CD14-positive monocyte (primary cell): ENCODE measurements around the gene FHOD3. TPM values are rescaled to one million over a fixed set of nuclear protein-coding genes. Genes with fewer than 3 reads are reported as not detected.

Experiments used
- DNase-seq, 3 donors: peaks; one replicate each; pipeline ENCODE4 v3.0.0-alpha.2; 2011 to 2022
- H2AFZ ChIP-seq: 2 replicates; pipeline ENCODE4 v1.6.0; 2012; ENCODE audit warnings: mild to moderate bottlenecking, low read depth, low read length, inconsistent platforms; ENCODE audit not compliant: insufficient read depth, poor library complexity, severe bottlenecking
- H3K27ac ChIP-seq, 2 donors: 1 replicate in 1 of 2; 2 replicates in 1 of 2; pipeline ENCODE4 v1.5.1; 2012 to 2013; ENCODE audit warnings: low read length in 2 of 2, control low read depth in 1 of 2, inconsistent platforms in 1 of 2, low read depth in 1 of 2, mild to moderate bottlenecking in 1 of 2
- H3K27me3 ChIP-seq, 2 donors: one replicate each; pipeline versions ENCODE4 v1.6.0 to v1.6.1; 2011 to 2013; ENCODE audit warnings: low read length in 2 of 2; ENCODE audit not compliant: control insufficient read depth in 2 of 2, insufficient read depth in 2 of 2
- H3K36me3 ChIP-seq, 2 donors: replicated peaks in 1 of 2; 1 replicate in 1 of 2; 2 replicates in 1 of 2; pipeline versions ENCODE4 v1.5.1 to v1.6.1; 2012 to 2013; ENCODE audit warnings: low read length in 2 of 2, control low read depth in 1 of 2, inconsistent platforms in 1 of 2, mild to moderate bottlenecking in 1 of 2; ENCODE audit not compliant: insufficient read depth in 2 of 2, control insufficient read depth in 1 of 2
- H3K4me1 ChIP-seq, 2 donors: 1 replicate in 1 of 2; 2 replicates in 1 of 2; pipeline versions ENCODE4 v1.5.1 to v1.6.1; 2012 to 2013; ENCODE audit warnings: low read length in 2 of 2, control low read depth in 1 of 2, inconsistent platforms in 1 of 2, mild to moderate bottlenecking in 1 of 2, moderate library complexity in 1 of 2; ENCODE audit not compliant: insufficient read depth in 2 of 2, control insufficient read depth in 1 of 2
- H3K4me2 ChIP-seq: replicated peaks from 2 replicates; pipeline ENCODE3; 2012; ENCODE audit warnings: low read length, moderate library complexity, mild to moderate bottlenecking; ENCODE audit not compliant: poor library complexity, severe bottlenecking; ENCODE audit errors: extremely low read depth
- H3K4me3 ChIP-seq, 3 experiments: fragments of 200-600 bp in 1 of 3; sonication (generic) in 1 of 3; replicated peaks in 1 of 3; 1 replicate in 2 of 3; 2 replicates in 1 of 3; pipeline ENCODE4 v1.5.1; 2011 to 2013; ENCODE audit warnings: low read length in 3 of 3, mild to moderate bottlenecking in 3 of 3, control low read depth in 2 of 3, low read depth in 2 of 3, inconsistent platforms in 1 of 3, moderate library complexity in 1 of 3
- H3K79me2 ChIP-seq: 2 replicates; pipeline ENCODE4 v1.6.0; 2012; ENCODE audit warnings: mild to moderate bottlenecking, control low read depth, inconsistent platforms, low read length, moderate library complexity; ENCODE audit not compliant: insufficient read depth
- H3K9ac ChIP-seq: 2 replicates; pipeline ENCODE4 v1.6.0; 2017; ENCODE audit warnings: low read length, mild to moderate bottlenecking; ENCODE audit not compliant: insufficient read depth, poor library complexity, severe bottlenecking
- H3K9me3 ChIP-seq, 2 donors: replicated peaks in 1 of 2; 1 replicate in 1 of 2; 2 replicates in 1 of 2; pipeline versions ENCODE4 v1.5.1 to v1.6.1; 2012 to 2013; ENCODE audit warnings: low read length in 2 of 2, control low read depth in 1 of 2; ENCODE audit not compliant: control insufficient read depth in 1 of 2, insufficient read depth in 1 of 2
- H4K20me1 ChIP-seq: 2 replicates; pipeline ENCODE4 v1.6.0; 2012; ENCODE audit warnings: mild to moderate bottlenecking, low read length, control low read depth, moderate library complexity; ENCODE audit not compliant: insufficient read depth
- H3K27ac Mint-ChIP-seq, 7 donors: one replicate each; pipeline ENCODE4 v1.8.0; 2020; ENCODE audit warnings: mild to moderate bottlenecking in 7 of 7, mixed read lengths in 7 of 7, moderate library complexity in 6 of 7, inconsistent platforms in 2 of 7
- H3K27me3 Mint-ChIP-seq, 3 donors: one replicate each; pipeline ENCODE4 v1.8.0; 2021 to 2022; ENCODE audit warnings: low read depth in 3 of 3, mild to moderate bottlenecking in 3 of 3, mixed read lengths in 3 of 3, moderate library complexity in 3 of 3, inconsistent platforms in 1 of 3
- H3K36me3 Mint-ChIP-seq, 2 donors: one replicate each; pipeline ENCODE4 v1.8.0; 2020; ENCODE audit warnings: mixed read lengths in 2 of 2, inconsistent platforms in 1 of 2, mild to moderate bottlenecking in 1 of 2
- H3K4me1 Mint-ChIP-seq: one replicate; pipeline ENCODE4 v1.8.0; 2020; ENCODE audit warnings: mild to moderate bottlenecking, mixed read lengths
- H3K4me3 Mint-ChIP-seq, 2 donors: one replicate each; pipeline ENCODE4 v1.8.0; 2020; ENCODE audit warnings: mild to moderate bottlenecking in 2 of 2, mixed read lengths in 2 of 2, moderate library complexity in 1 of 2
- H3K9me3 Mint-ChIP-seq, 7 donors: one replicate each; pipeline ENCODE4 v1.8.0; 2020 to 2022; ENCODE audit warnings: mixed read lengths in 7 of 7, mild to moderate bottlenecking in 6 of 7, moderate library complexity in 6 of 7, inconsistent platforms in 2 of 7
- WGBS: methylation state at CpG from one replicate; pipeline ENCODE4 v1.1.5; 2013; ENCODE audit warnings: missing lambda C conversion rate; ENCODE audit not compliant: insufficient coverage; 5-methylcytosine and 5-hydroxymethylcytosine counted together
- intact Hi-C, 2 donors: fragments of 100-400 bp; cut with micrococcal nuclease; formaldehyde crosslinking; loops; one replicate each; pipeline versions ENCODE4 v1.15.0 to v1.15.1; 2023
- polyA plus RNA-seq, 3 donors: library from polyadenylated mRNA; depleted of rRNA in 1 of 3; unstranded in 2 of 3; stranded (reverse) in 1 of 3; fragments of 300-500 nt in 2 of 3; fragments of >200 nt in 1 of 3; fragmentation: Illumina TruSeq in 2 of 3; gene quantifications; 1 replicate in 2 of 3; 2 replicates in 1 of 3; pipeline ENCODE4 v1.2.3, GENCODE V29; 2012 to 2021
- TF ChIP-seq, protein P1 (sequence below): fragments of 200-600 bp; IDR thresholded peaks from one replicate; pipeline ENCODE4 v1.8.0; 2022; ENCODE audit warnings: antibody characterized with exemption, mild to moderate bottlenecking

Gene FHOD3
- polyA plus RNA-seq, 3 donors, result not detected

DNA sequence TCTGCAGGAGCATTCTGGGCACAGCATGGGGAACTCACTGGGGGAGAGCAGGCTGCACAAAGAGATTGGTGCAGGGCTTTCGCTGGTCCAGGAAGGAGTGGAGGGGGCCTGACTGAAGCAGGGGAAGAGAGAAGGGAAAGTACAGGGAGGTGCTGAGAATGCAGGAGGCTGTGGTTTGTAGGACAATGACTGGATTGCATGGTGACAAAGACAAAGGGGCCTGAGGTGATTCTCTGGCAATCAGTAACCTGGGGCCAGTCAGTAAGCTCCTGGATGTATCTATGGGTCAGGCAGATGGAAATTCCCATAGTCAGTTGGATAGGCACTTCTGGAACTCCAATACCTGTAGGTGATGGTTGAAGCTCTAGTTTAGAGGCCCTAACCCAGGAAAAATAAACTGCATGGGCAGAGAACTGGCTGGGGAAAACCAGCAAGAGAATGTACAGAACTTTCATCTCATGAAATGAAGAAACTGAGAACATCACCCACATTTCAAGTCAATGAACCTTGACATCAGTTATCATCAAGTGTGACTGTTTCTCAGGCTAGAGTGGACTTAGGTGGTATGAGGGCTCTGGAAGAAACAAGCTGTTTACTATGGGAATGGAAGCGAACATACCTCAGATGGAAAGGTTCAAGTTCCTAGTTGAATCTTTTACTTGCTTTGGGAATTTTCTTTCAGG is 338.0 kb downstream of the FHOD3 start:
- Histone ChIP-seq H3K9ac (no peak overlapping the region), H4K20me1 (no peaks in the 10 kb centered on the region), H3K4me1 (no peaks in the 10 kb centered on the region), H3K36me3 (no peaks in the 10 kb centered on the region), H3K4me3 (no peak overlapping the region), H3K79me2 (no peaks in the 10 kb centered on the region), H3K27me3 (no peaks in the 10 kb centered on the region), H3K27ac (no peak overlapping the region), H2AFZ (no peak overlapping the region), H3K9me3 (peaks cover 0 to 6% of the 10 kb centered on the region in 2 donors), H3K4me2 (no peak overlapping the region)
- Mint-ChIP-seq H3K4me3 (no peak overlapping the region), H3K27ac (no peak overlapping the region), H3K4me1 (no peaks in the 10 kb centered on the region), H3K27me3 (peaks cover 0 to 2% (median 2%) of the 10 kb centered on the region in 3 donors), H3K36me3 (no peaks in the 10 kb centered on the region), H3K9me3 (peaks cover 0 to 17% (median 2%) of the 10 kb centered on the region in 7 donors)
- intact Hi-C loops, result no loop called here
- WGBS, result 80% methylated on average over 1 of the region's 2 CpGs
- TF ChIP-seq, protein P1, sequence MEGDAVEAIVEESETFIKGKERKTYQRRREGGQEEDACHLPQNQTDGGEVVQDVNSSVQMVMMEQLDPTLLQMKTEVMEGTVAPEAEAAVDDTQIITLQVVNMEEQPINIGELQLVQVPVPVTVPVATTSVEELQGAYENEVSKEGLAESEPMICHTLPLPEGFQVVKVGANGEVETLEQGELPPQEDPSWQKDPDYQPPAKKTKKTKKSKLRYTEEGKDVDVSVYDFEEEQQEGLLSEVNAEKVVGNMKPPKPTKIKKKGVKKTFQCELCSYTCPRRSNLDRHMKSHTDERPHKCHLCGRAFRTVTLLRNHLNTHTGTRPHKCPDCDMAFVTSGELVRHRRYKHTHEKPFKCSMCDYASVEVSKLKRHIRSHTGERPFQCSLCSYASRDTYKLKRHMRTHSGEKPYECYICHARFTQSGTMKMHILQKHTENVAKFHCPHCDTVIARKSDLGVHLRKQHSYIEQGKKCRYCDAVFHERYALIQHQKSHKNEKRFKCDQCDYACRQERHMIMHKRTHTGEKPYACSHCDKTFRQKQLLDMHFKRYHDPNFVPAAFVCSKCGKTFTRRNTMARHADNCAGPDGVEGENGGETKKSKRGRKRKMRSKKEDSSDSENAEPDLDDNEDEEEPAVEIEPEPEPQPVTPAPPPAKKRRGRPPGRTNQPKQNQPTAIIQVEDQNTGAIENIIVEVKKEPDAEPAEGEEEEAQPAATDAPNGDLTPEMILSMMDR, result no peak
- DNase-seq, result no peak

DNA sequence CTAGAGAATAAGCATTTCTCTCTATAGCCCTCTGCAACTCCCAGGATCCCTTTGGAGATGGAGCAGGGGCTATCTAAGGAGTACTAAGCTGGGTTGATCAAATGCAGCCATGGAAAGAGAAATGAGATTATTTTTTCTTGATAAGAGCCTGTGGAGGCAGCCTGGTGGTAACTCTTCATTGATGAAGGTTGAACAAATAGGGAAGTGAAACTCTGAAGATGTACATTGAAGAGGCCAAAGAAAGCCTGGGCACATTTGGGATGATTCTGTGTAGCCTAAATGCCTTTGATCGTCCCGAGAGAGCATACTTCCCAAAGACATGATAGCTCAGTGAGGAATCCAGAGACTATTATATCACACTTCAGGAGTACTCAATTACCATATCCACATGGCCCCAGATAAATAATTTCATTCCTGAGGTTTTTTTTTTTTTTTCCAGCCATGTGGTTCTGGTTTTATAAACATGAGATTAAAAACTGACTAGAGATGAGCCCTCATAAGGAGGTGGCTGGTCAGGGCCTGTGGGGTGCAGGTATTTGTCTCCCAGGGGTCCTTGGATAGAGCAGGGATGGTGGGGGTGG is 338.8 kb downstream of the FHOD3 start:
- Mint-ChIP-seq H3K4me1 (no peaks in the 10 kb centered on the region), H3K36me3 (no peaks in the 10 kb centered on the region), H3K9me3 (peaks cover 0 to 16% (median 2%) of the 10 kb centered on the region in 7 donors), H3K4me3 (no peak overlapping the region), H3K27me3 (peaks cover 0 to 2% (median 2%) of the 10 kb centered on the region in 3 donors), H3K27ac (no peak overlapping the region)
- Histone ChIP-seq H3K27me3 (no peaks in the 10 kb centered on the region), H3K4me3 (no peak overlapping the region), H3K27ac (no peak overlapping the region), H3K4me1 (no peaks in the 10 kb centered on the region), H3K9me3 (peaks cover 0 to 9% of the 10 kb centered on the region in 2 donors), H3K79me2 (no peaks in the 10 kb centered on the region), H2AFZ (no peak overlapping the region), H3K36me3 (no peaks in the 10 kb centered on the region), H3K9ac (no peak overlapping the region), H4K20me1 (no peaks in the 10 kb centered on the region), H3K4me2 (no peak overlapping the region)
- intact Hi-C loops, result no loop called here
- DNase-seq, result no peak
- TF ChIP-seq, protein P1, result no peak
- no CpG with 5 or more reads among the region's 2 CpGs for WGBS
